ENCODE measurements around the gene SLC15A3. TPM values are rescaled to one million over a fixed set of nuclear protein-coding genes. Genes with fewer than 3 reads are reported as not detected.

SLC15A3 gene
- total RNA-seq, 2 experiments from 2014 or later = 12.6 to 41.4 TPM

GRCh38 chr11:60936467-60937143 is 15.4 kb downstream of the SLC15A3 start:
- Histone ChIP-seq H3K4me3 (ENCODE audit: low read depth, low read length, poor library complexity, severe bottlenecking) (no peak overlapping the region), H3K9me2 (ENCODE audit: insufficient read depth, low read length) (no peaks in the 10 kb centered on the region), H4K20me1 (ENCODE audit: insufficient read depth, low read length) (no peaks in the 10 kb centered on the region), H3K27ac (ENCODE audit: low read depth, low read length, poor library complexity, severe bottlenecking) (no peak overlapping the region), H3K79me2 (ENCODE audit: insufficient read depth, low read depth, low read length) (no peaks in the 10 kb centered on the region), H3K4me1 (ENCODE audit: insufficient read depth, low read length, poor library complexity, severe bottlenecking) (peaks cover 31% of the 10 kb centered on the region), H3K36me3 (ENCODE audit: insufficient read depth, low read length) (peaks cover 13% of the 10 kb centered on the region; the same call in 1 of the 2 replicates), H3K4me2 (ENCODE audit: low read length) (no peak overlapping the region), H3K9me3 (ENCODE audit: low read length) (no peaks in the 10 kb centered on the region), H2AFZ (ENCODE audit: low read length) (no peak overlapping the region)
- ChIA-PET CTCF (ENCODE audit: unreplicated experiment) (no interaction called here), POLR2A (no interaction called here)
- BruUV-seq (replicated peaks) = no TSS peak
- intact Hi-C loops (cut with micrococcal nuclease; ENCODE audit: unreplicated experiment) = no loop called here
- TF ChIP-seq EZH2phosphoT487 (IDR thresholded peaks at IDR 0.05; ENCODE audit: borderline replicate concordance, low read depth, low read length) (no peak), CTCF (conservative IDR thresholded peaks at IDR 0.05; ENCODE audit: low read length) (no peak)
- DNase-seq (ENCODE audit: low spot score) = no peak

- no peak overlapping the region for H3K4me2 ChIP-seq (ENCODE audit: low read length)
- no peak for TF ChIP-seq CTCF (conservative IDR thresholded peaks at IDR 0.05; ENCODE audit: low read length)
- no peaks in the 10 kb centered on the region for H3K79me2 ChIP-seq (ENCODE audit: insufficient read depth, low read depth, low read length)
- no peak overlapping the region for H2AFZ ChIP-seq (ENCODE audit: low read length)
- peaks cover 31% of the 10 kb centered on the region for H3K4me1 ChIP-seq (ENCODE audit: insufficient read depth, low read length, poor library complexity, severe bottlenecking)
- no TSS peak for BruUV-seq (replicated peaks)
- no peak overlapping the region for H3K4me3 ChIP-seq (ENCODE audit: low read depth, low read length, poor library complexity, severe bottlenecking)
- peaks cover 7% of the 10 kb centered on the region; the same call in 1 of the 2 replicates for H3K36me3 ChIP-seq (ENCODE audit: insufficient read depth, low read length)
- CTCF ChIA-PET (ENCODE audit: unreplicated experiment) = interaction anchor here (0.7 kb wide), 1 partner anchor 20 kb away, joined by 4 read pairs; no protein-coding TSS in a partner anchor
- no peaks in the 10 kb centered on the region for H3K9me3 ChIP-seq (ENCODE audit: low read length)
- H3K27ac ChIP-seq (ENCODE audit: low read depth, low read length, poor library complexity, severe bottlenecking) = no peak overlapping the region
- no peaks in the 10 kb centered on the region for H3K9me2 ChIP-seq (ENCODE audit: insufficient read depth, low read length)
- POLR2A ChIA-PET = interaction anchor here (1.4 kb wide), 1 partner anchor 20 kb away, joined by 3 read pairs; no protein-coding TSS in a partner anchor
- H4K20me1 ChIP-seq (ENCODE audit: insufficient read depth, low read length) = no peaks in the 10 kb centered on the region
- no peak for DNase-seq (ENCODE audit: low spot score)
- intact Hi-C loops (cut with micrococcal nuclease; ENCODE audit: unreplicated experiment) = no loop called here
Observed at GRCh38 chr11:60935676-60936442, 16.1 kb downstream of the SLC15A3 start.

Data from OCI-LY7 (cell line).